Fibroblast of the aortic adventitia (primary cell): ENCODE data around the gene CNTROB. TPM values are rescaled to one million over a fixed set of nuclear protein-coding genes. Genes with fewer than 3 reads are reported as not detected.

Experiments
- DNase-seq: peaks from one replicate; pipeline ENCODE4 v3.0.0-alpha.2; 2010; ENCODE audit warnings: low read depth
- H3K4me3 ChIP-seq: 2 replicates; pipeline ENCODE4 v1.5.1; 2011; ENCODE audit warnings: low read depth, mild to moderate bottlenecking, control low read depth, low read length, moderate library complexity
- CTCF ChIP-seq: IDR thresholded peaks from 2 replicates; pipeline ENCODE4 v1.5.1; 2011; ENCODE audit warnings: mild to moderate bottlenecking, low read length, control low read depth, inconsistent platforms; ENCODE audit not compliant: insufficient read depth
- total RNA-seq: library from RNA; depleted of rRNA; stranded (reverse); fragments of >200 nt; gene quantifications from 2 replicates; pipeline ENCODE4 v1.2.3, GENCODE V29; 2012; ENCODE audit warnings: low replicate concordance

The CNTROB gene
- total RNA-seq, 1 donor: 31.4 TPM

DNA sequence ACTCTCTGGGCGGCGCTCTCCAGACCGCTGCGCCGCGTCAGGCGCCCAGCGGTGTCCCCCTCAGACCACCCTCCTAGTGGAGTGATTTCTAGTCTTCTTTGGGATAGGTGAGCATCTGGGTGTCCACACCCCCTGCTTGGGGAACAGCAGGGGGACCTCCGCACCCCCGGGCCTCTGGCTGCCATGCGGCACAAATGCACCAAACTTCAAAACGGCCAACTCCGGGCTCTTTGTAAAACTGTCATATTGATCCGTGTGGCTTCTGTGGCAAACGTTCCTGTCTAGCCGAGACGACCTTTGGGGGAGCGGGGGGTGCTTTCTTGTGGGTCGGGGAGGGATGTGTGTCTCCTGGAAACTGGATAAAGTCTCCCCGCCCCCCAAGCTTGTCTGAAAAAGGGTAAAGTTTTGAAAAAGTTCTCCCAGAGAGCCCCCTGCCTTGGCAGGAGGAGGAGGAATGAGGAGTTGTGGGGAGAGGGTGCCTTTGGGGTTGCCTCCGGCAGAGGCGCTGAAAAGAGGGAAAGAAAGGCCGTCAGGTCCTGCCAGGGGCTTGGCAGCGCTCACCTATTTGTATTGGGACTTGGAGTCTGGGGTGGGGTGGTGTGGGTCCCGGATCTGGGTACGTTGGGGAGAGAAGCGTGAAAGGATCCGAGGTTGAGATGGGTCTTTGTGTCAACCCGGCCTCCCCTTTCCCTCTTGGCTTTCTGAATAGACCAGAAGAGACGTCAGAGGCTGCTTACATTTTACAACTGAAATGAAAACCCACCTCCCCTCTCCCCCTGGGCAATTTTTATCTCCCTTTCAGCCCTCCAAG, 45.6 kb upstream of the CNTROB start:
- no peak for TF ChIP-seq CTCF
- H3K4me3 ChIP-seq: peak overlapping the region; percentile 82
- DNase-seq: peak; percentile 31

GRCh38 chr17:7887038-7887481, 44.9 kb upstream of the CNTROB start:
- H3K4me3 ChIP-seq: peak overlapping the region; percentile 82
- DNase-seq: no peak
- no peak for TF ChIP-seq CTCF

GRCh38 chr17:7887482-7888183, 44.4 kb upstream of the CNTROB start:
- TF ChIP-seq CTCF: no peak
- peak; percentile 97 for DNase-seq
- H3K4me3 ChIP-seq: peak overlapping the region; percentile 82

GRCh38 chr17:7888184-7888920, 43.7 kb upstream of the CNTROB start, which contains the start of gene CHD3:
Gene CHD3 (plus strand): TSS chr17:7888789. CDS start chr17:7889001, 212 bp downstream.
- no peak for TF ChIP-seq CTCF
- peak within 1 kb of the TSS; percentile 65 for H3K4me3 ChIP-seq
- peak; percentile 19 for DNase-seq

- H3K4me3 ChIP-seq: peak overlapping the region; percentile 35
- DNase-seq: peak; percentile 94
- peak; percentile 58 for TF ChIP-seq CTCF
Measured at GRCh38 chr17:7889166-7889955, 42.6 kb upstream of the CNTROB start.

DNA sequence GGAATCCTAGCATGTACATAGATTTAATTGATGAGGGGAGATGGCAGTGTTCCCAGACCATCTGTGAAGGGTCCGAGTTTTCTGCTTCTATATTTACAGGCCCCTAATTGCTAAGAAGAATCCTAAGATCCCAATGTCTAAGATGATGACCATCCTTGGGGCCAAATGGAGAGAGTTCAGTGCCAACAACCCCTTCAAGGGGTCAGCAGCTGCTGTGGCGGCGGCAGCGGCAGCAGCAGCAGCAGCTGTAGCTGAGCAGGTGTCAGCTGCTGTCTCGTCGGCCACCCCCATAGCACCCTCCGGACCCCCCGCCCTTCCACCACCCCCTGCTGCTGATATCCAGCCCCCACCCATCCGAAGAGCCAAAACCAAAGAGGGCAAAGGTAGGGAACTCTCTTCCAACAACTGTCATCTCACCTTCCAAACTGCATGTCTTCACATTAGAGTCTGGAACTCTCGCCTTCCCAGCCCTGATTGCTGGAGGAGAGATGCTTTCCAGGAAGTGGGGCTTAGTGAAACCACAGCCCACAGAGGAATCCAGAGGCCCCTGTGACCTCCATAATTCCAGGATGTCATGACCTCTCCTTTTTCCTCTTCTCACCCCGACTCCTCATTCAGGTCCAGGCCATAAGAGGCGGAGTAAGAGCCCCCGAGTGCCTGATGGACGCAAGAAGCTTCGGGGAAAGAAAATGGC, 38.7 kb upstream of the CNTROB start:
- no peak for TF ChIP-seq CTCF
- no peak for DNase-seq
- H3K4me3 ChIP-seq: no peak overlapping the region
